Panc1 (cell line): Measurements from ENCODE around the gene PKN3. TPM values are rescaled to one million over a fixed set of nuclear protein-coding genes. Genes with fewer than 3 reads are reported as not detected.

ENCODE experiments used
- ATAC-seq: fragments of 200-7000 bp; cut with Tn5 transposase; 2 replicates; pipeline ENCODE4 v1.9.1; 2020; ENCODE audit warnings: mild to moderate bottlenecking, moderate library complexity
- BruUV-seq: library from RNA; stranded (reverse); fragments of 400-500 nt; replicated peaks from 2 replicates; lab custom pipeline; 2021; lab: Mats Ljungman, UMichigan
- CTCF ChIA-PET: fragments of 300-600 bp; sonication (Branson Sonifier 250); formaldehyde crosslinking; loops from one replicate; lab custom pipeline; 2022; ENCODE audit warnings: antibody characterized with exemption; lab: Charles Lee
- POLR2A ChIA-PET: fragments of 300-600 bp; sonication (Branson Sonifier 250); formaldehyde crosslinking; loops from one replicate; lab custom pipeline; 2022; ENCODE audit warnings: antibody characterized with exemption; lab: Charles Lee
- DNase-seq: peaks from one replicate; pipeline ENCODE4 v3.0.0-alpha.2; 2010; ENCODE audit warnings: low read depth, low spot score
- H3K27ac ChIP-seq: 2 replicates; pipeline ENCODE4 v1.5.1; 2011; ENCODE audit warnings: mild to moderate bottlenecking, low read length, inconsistent platforms
- H3K27me3 ChIP-seq: fragments of 200-500 bp; sonication (Bioruptor generic); 2 replicates; pipeline ENCODE4 v1.6.0; 2014; ENCODE audit warnings: low read length, inconsistent platforms; ENCODE audit not compliant: control insufficient read depth, insufficient read depth
- H3K36me3 ChIP-seq: fragments of 200-500 bp; sonication (Bioruptor generic); 2 replicates; pipeline ENCODE4 v1.5.1; 2014; ENCODE audit warnings: inconsistent platforms, mild to moderate bottlenecking, low read length, moderate library complexity; ENCODE audit not compliant: control insufficient read depth, insufficient read depth
- H3K4me1 ChIP-seq: 2 replicates; pipeline ENCODE4 v1.5.1; 2011; ENCODE audit warnings: inconsistent platforms, mild to moderate bottlenecking, low read length, moderate library complexity; ENCODE audit not compliant: control insufficient read depth, insufficient read depth
- H3K4me3 ChIP-seq, 2 experiments: 2 replicates each; pipeline ENCODE4 v1.5.1; 2011 to 2012; ENCODE audit warnings: low read depth in 2 of 2, low read length in 2 of 2, mild to moderate bottlenecking in 2 of 2, inconsistent platforms in 1 of 2, moderate library complexity in 1 of 2
- H3K9me3 ChIP-seq: fragments of 200-500 bp; sonication (Bioruptor generic); 2 replicates; pipeline ENCODE4 v1.5.1; 2014; ENCODE audit warnings: low read depth, mild to moderate bottlenecking, inconsistent platforms, low read length, moderate library complexity; ENCODE audit not compliant: control insufficient read depth, insufficient read depth
- CTCF ChIP-seq: fragments of 450-650 bp; IDR thresholded peaks from 2 replicates; pipeline ENCODE4 v1.5.1; 2017; ENCODE audit warnings: mild to moderate bottlenecking
- POLR2AphosphoS5 ChIP-seq: IDR thresholded peaks from 2 replicates; pipeline ENCODE4 v1.6.1; 2012; ENCODE audit warnings: mild to moderate bottlenecking, low read depth, low read length, moderate library complexity
- REST ChIP-seq, 2 experiments: IDR thresholded peaks; 2 replicates each; pipeline ENCODE4 v1.6.1; 2011 to 2012; ENCODE audit warnings: low read depth in 2 of 2, control low read depth in 1 of 2, low read length in 1 of 2, mild to moderate bottlenecking in 1 of 2, moderate library complexity in 1 of 2; ENCODE audit not compliant: insufficient read depth in 1 of 2
- SIN3A ChIP-seq: IDR thresholded peaks from 2 replicates; pipeline ENCODE4 v1.6.1; 2012; ENCODE audit warnings: low read depth, mild to moderate bottlenecking, low read length, moderate library complexity, borderline replicate concordance; ENCODE audit not compliant: insufficient read depth
- TCF7L2 ChIP-seq: IDR thresholded peaks from 2 replicates; pipeline ENCODE4 v1.6.1; 2011; ENCODE audit warnings: mild to moderate bottlenecking, low read depth, low read length, inconsistent platforms
- in situ Hi-C: cut with HindIII; loops from 2 replicates; pipeline ENCODE4 v1.10.0; 2016; ENCODE audit warnings: low sequenced_read_pairs, low pct_unique_long_range_greater_than_20kb
- intact Hi-C: fragments of 100-400 bp; cut with micrococcal nuclease; formaldehyde crosslinking; loops from one replicate; pipeline ENCODE4 v1.10.0; 2022; ENCODE audit not compliant: unreplicated experiment
- total RNA-seq: library from RNA; stranded (reverse); gene quantifications from one replicate; pipeline ENCODE4 v1.2.1, GENCODE V29; 2021; ENCODE audit not compliant: unreplicated experiment

PKN3 gene
- total RNA-seq, 1 experiment from 2014 or later = 19.9 TPM

- peak overlapping the region; percentile 86 for H3K27ac ChIP-seq
- no peak; the same call in 1 of the 2 replicates for ATAC-seq
- H3K9me3 ChIP-seq = no peaks in the 10 kb centered on the region
- TSS peak; percentile 91 for BruUV-seq
- in situ Hi-C loops = no loop called here
- TF ChIP-seq TCF7L2 (no peak), REST (IDR thresholded peaks at IDR 0.05; ENCODE audit: insufficient read depth in 1 of 2, low read depth in 2 of 2, low read length in 1 of 2) (no peak), POLR2AphosphoS5 (no peak), SIN3A (no peak), CTCF (no peak)
- no peak for DNase-seq
- no peaks in the 10 kb centered on the region for H3K36me3 ChIP-seq
- POLR2A ChIA-PET = no interaction called here
- CTCF ChIA-PET = no interaction called here
- H3K27me3 ChIP-seq = no peaks in the 10 kb centered on the region
- H3K4me3 ChIP-seq = peak overlapping the region; percentile 52 to 80
- H3K4me1 ChIP-seq = peaks cover 30% of the 10 kb centered on the region
- intact Hi-C loops = no loop called here
Measured at GRCh38 chr9:128684065-128684324, 18.3 kb upstream of the PKN3 start.

GRCh38 chr9:128684325-128685199 lies 17.7 kb upstream of the PKN3 start:
- ChIA-PET POLR2A (no interaction called here), CTCF (interaction anchor here (1.4 kb wide), 1 partner anchor 49 kb away, joined by 3 read pairs; no protein-coding TSS in a partner anchor)
- Histone ChIP-seq H3K27me3 (no peaks in the 10 kb centered on the region), H3K36me3 (no peaks in the 10 kb centered on the region), H3K9me3 (no peaks in the 10 kb centered on the region), H3K27ac (peak overlapping the region; percentile 86), H3K4me1 (peaks cover 30% of the 10 kb centered on the region), H3K4me3 (peak overlapping the region; percentile 52 to 80)
- no peak for DNase-seq
- in situ Hi-C loops = no loop called here
- ATAC-seq = peak; percentile 68
- TF ChIP-seq POLR2AphosphoS5 (peak; percentile 65), TCF7L2 (no peak)
- BruUV-seq = no TSS peak
- intact Hi-C loops = no loop called here
